ENCODE results near the gene MCF2L. TPM values are rescaled to one million over a fixed set of nuclear protein-coding genes. Genes with fewer than 3 reads are reported as not detected.

Gene MCF2L
- total RNA-seq, 2 donors from 2014 or later: 37.4 to 74.8 TPM

- no peak overlapping the region for H3K27ac ChIP-seq
- no peak for ATAC-seq
- TF ChIP-seq POLR2A (IDR thresholded peaks at IDR 0.05) (no peak), CTCF (IDR thresholded peaks at IDR 0.05) (no peak)
- peaks cover 6% of the 10 kb centered on the region for H3K4me1 ChIP-seq
- intact Hi-C loops (cut with DNase I): no loop called here
- H3K27me3 ChIP-seq: no peaks in the 10 kb centered on the region
- H3K36me3 ChIP-seq (replicated peaks in 1 of 2; ENCODE audit: insufficient read depth in 1 of 2, low read depth in 2 of 2): no peaks in the 10 kb centered on the region
- H3K4me3 ChIP-seq: no peak overlapping the region
- no peaks in the 10 kb centered on the region for H3K9me3 ChIP-seq
- WGBS, 2 donors: 74 to 84% methylated on average over 20 to 41 of the region's 42 CpGs
- DNase-seq: no peak
Measured at GRCh38 chr13:113118261-113119021, 149.4 kb downstream of the MCF2L start.

GRCh38 chr13:113119166-113119821, 150.3 kb downstream of the MCF2L start:
- H3K4me3 ChIP-seq: no peak overlapping the region
- H3K36me3 ChIP-seq (replicated peaks in 1 of 2; ENCODE audit: insufficient read depth in 1 of 2, low read depth in 2 of 2): no peaks in the 10 kb centered on the region

DNA sequence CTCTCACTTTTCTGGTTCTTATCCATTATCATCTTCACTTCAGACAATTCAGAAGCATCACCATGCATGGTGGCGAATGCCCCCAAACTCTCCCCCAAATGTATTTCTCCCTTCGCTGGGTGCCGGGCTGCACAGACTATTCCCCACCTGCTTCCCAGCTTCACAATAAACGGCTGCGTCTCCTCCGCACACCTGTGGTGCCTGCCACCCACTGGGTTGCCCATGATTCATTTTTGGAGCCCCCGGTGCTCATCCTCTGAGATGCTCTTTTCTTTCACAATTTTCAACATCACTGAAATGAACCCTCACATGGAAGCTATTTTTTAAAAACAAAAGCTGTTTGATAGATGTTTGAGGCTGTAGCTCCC, 150.8 kb downstream of the MCF2L start:
- TF ChIP-seq POLR2A (IDR thresholded peaks at IDR 0.05): no peak
- no peak for TF ChIP-seq CTCF (IDR thresholded peaks at IDR 0.05)
- no peak for ATAC-seq

More at GRCh38 chr13:113119166-113119821, 150.3 kb downstream of the MCF2L start:
- Histone ChIP-seq H3K27me3 (no peaks in the 10 kb centered on the region), H3K4me1 (peaks cover 6% of the 10 kb centered on the region), H3K27ac (no peak overlapping the region), H3K9me3 (no peaks in the 10 kb centered on the region)
- DNase-seq: no peak
- ATAC-seq: no peak
- intact Hi-C loops (cut with DNase I): no loop called here
- 68 to 77% methylated on average over 13 to 16 of the region's 16 CpGs for WGBS, 2 donors
- no peak for TF ChIP-seq POLR2A (IDR thresholded peaks at IDR 0.05)
- no peak for TF ChIP-seq CTCF (IDR thresholded peaks at IDR 0.05)

GRCh38 chr13:113120300-113121182, 151.5 kb downstream of the MCF2L start:
- intact Hi-C loops (cut with DNase I): no loop called here
- Histone ChIP-seq H3K27me3 (no peaks in the 10 kb centered on the region), H3K4me1 (peaks cover 6% of the 10 kb centered on the region), H3K36me3 (replicated peaks in 1 of 2; ENCODE audit: insufficient read depth in 1 of 2, low read depth in 2 of 2) (no peaks in the 10 kb centered on the region), H3K4me3 (no peak overlapping the region), H3K9me3 (no peaks in the 10 kb centered on the region), H3K27ac (no peak overlapping the region)
- ATAC-seq (no peak), DNase-seq (peak in 1 of 4 donors; percentile 0)
- WGBS, 2 donors: 78 to 83% methylated on average over 5 to 19 of the region's 19 CpGs
- TF ChIP-seq CTCF (IDR thresholded peaks at IDR 0.05) (no peak), POLR2A (IDR thresholded peaks at IDR 0.05) (no peak)

More for the DNA sequence above, 150.8 kb downstream of the MCF2L start:
- no peaks in the 10 kb centered on the region for H3K9me3 ChIP-seq
- WGBS, 2 donors: 81 to 85% methylated on average over 7 of the region's 7 CpGs
- H3K4me3 ChIP-seq: no peak overlapping the region
- intact Hi-C loops (cut with DNase I): no loop called here
- H3K36me3 ChIP-seq (replicated peaks in 1 of 2; ENCODE audit: insufficient read depth in 1 of 2, low read depth in 2 of 2): no peaks in the 10 kb centered on the region
- no peak overlapping the region for H3K27ac ChIP-seq
- DNase-seq: no peak
- H3K27me3 ChIP-seq: no peaks in the 10 kb centered on the region
- H3K4me1 ChIP-seq: peaks cover 6% of the 10 kb centered on the region

All from body of pancreas (tissue), 4 donors.